ENCODE data around the gene RAD51B.

RAD51B gene

GRCh38 chr14:68569970-68570409 is 750.4 kb downstream of the RAD51B start:
- H3K9me3 ChIP-seq (ENCODE audit: control insufficient read depth, insufficient read depth, low read depth, low read length): no peaks in the 10 kb centered on the region
- no peaks in the 10 kb centered on the region for H3K36me3 ChIP-seq (ENCODE audit: control insufficient read depth in 2 of 2, insufficient read depth in 1 of 2, low read length in 2 of 2)
- H3K27ac ChIP-seq (ENCODE audit: extremely low read depth, low read depth, low read length): no peak overlapping the region
- CTCF ChIA-PET: no interaction called here
- POLR2A ChIA-PET: no interaction called here
- H3K4me3 ChIP-seq (ENCODE audit: low read depth, low read length): no peak overlapping the region
- TF ChIP-seq ZNF146 (tag by site-specific recombination; IDR thresholded peaks at IDR 0.05): no peak
- no peak for TF ChIP-seq ZNF416 (tag by site-specific recombination; IDR thresholded peaks at IDR 0.05)
- TF ChIP-seq PRDM4 (tag by site-specific recombination; IDR thresholded peaks at IDR 0.05): no peak
- TF ChIP-seq ZSCAN16 (tag by site-specific recombination; IDR thresholded peaks at IDR 0.05): no peak
- no peak for TF ChIP-seq ZNF548 (tag by site-specific recombination; IDR thresholded peaks at IDR 0.05)
- no peak for TF ChIP-seq ZBTB11 (tag by site-specific recombination; conservative IDR thresholded peaks at IDR 0.05; ENCODE audit: low read depth)
- TF ChIP-seq KLF7 (tag by site-specific recombination; IDR thresholded peaks at IDR 0.05; ENCODE audit: borderline replicate concordance): no peak
- TF ChIP-seq ZNF404 (tag by site-specific recombination; IDR thresholded peaks at IDR 0.05): no peak
- TF ChIP-seq ZNF19 (tag by site-specific recombination; IDR thresholded peaks at IDR 0.05; ENCODE audit: low read depth): no peak
- no peak for TF ChIP-seq ZNF558 (tag by site-specific recombination; IDR thresholded peaks at IDR 0.05)
- no peaks in the 10 kb centered on the region for H3K4me1 ChIP-seq (ENCODE audit: control insufficient read depth, insufficient read depth, low read length)

- H3K9me3 ChIP-seq (ENCODE audit: control insufficient read depth, insufficient read depth, low read depth, low read length): no peaks in the 10 kb centered on the region
- POLR2A ChIA-PET: no interaction called here
- H3K4me1 ChIP-seq (ENCODE audit: control insufficient read depth, insufficient read depth, low read length): no peaks in the 10 kb centered on the region
- CTCF ChIA-PET: interaction anchor here (1.0 kb wide), 1 partner anchor 734 kb away, joined by 3 read pairs; no protein-coding TSS in a partner anchor
- H3K4me3 ChIP-seq (ENCODE audit: low read depth, low read length): no peak overlapping the region
- no peak for TF ChIP-seq ZNF692 (tag by site-specific recombination; IDR thresholded peaks at IDR 0.05)
- TF ChIP-seq ZNF2 (tag by site-specific recombination; IDR thresholded peaks at IDR 0.05): no peak
- no peak for TF ChIP-seq ZNF777 (tag by site-specific recombination; IDR thresholded peaks at IDR 0.05; ENCODE audit: borderline replicate concordance)
- TF ChIP-seq GLIS1 (tag by site-specific recombination; IDR thresholded peaks at IDR 0.05): no peak
- TF ChIP-seq ZNF211 (tag by site-specific recombination; IDR thresholded peaks at IDR 0.05; ENCODE audit: low read depth): no peak
- TF ChIP-seq ZNF221 (tag by site-specific recombination; IDR thresholded peaks at IDR 0.05; ENCODE audit: borderline replicate concordance): no peak
- TF ChIP-seq REST (tag by site-specific recombination; IDR thresholded peaks at IDR 0.05): no peak
- no peak for TF ChIP-seq ZNF561 (tag by site-specific recombination; IDR thresholded peaks at IDR 0.05; ENCODE audit: borderline replicate concordance)
- no peaks in the 10 kb centered on the region for H3K36me3 ChIP-seq (ENCODE audit: control insufficient read depth in 2 of 2, insufficient read depth in 1 of 2, low read length in 2 of 2)
- H3K27ac ChIP-seq (ENCODE audit: extremely low read depth, low read depth, low read length): no peak overlapping the region
Observed at GRCh38 chr14:68571114-68571591, 751.6 kb downstream of the RAD51B start.

Measured in HEK293 (cell line).